GM18505 (cell line): ENCODE measurements around the gene FAM107A.

Experiments used
- ATAC-seq: cut with Tn5 transposase; IDR thresholded peaks from one replicate; pipeline ENCODE4 v1.9.1; 2021; ENCODE audit not compliant: unreplicated experiment
- POLR2A ChIP-seq: IDR thresholded peaks from 4 replicates; pipeline ENCODE4 v1.6.1; 2011; ENCODE audit warnings: borderline replicate concordance; ENCODE audit not compliant: insufficient read depth, insufficient read length; ENCODE audit errors: extremely low read depth

FAM107A gene

GRCh38 chr3:58606693-58607092 is 29.5 kb upstream of the FAM107A start:
- TF ChIP-seq POLR2A, result no peak
- ATAC-seq, result no peak

GRCh38 chr3:58604031-58604430 is 26.8 kb upstream of the FAM107A start:
- no peak for TF ChIP-seq POLR2A
- no peak for ATAC-seq

- ATAC-seq, result no peak
- TF ChIP-seq POLR2A, result no peak
These were observed 26.4 kb upstream of the FAM107A start for GRCh38 chr3:58603606-58604005.

- no peak for TF ChIP-seq POLR2A
- ATAC-seq, result no peak
These were observed 20.6 kb upstream of the FAM107A start for GRCh38 chr3:58597770-58598310.

GRCh38 chr3:58596834-58597518 is 19.8 kb upstream of the FAM107A start:
- no peak for TF ChIP-seq POLR2A

GRCh38 chr3:58594117-58594516 is 16.9 kb upstream of the FAM107A start:
- ATAC-seq, result no peak

More at GRCh38 chr3:58596834-58597518, 19.8 kb upstream of the FAM107A start:
- no peak for ATAC-seq

GRCh38 chr3:58591517-58592510 is 14.6 kb upstream of the FAM107A start:
- no peak for TF ChIP-seq POLR2A
- no peak for ATAC-seq

More at GRCh38 chr3:58594117-58594516, 16.9 kb upstream of the FAM107A start:
- no peak for TF ChIP-seq POLR2A

- no peak for TF ChIP-seq POLR2A
- no peak for ATAC-seq
These were observed 10.9 kb upstream of the FAM107A start for GRCh38 chr3:58588030-58588614.

- ATAC-seq, result no peak
- no peak for TF ChIP-seq POLR2A
These were observed 9.6 kb upstream of the FAM107A start for GRCh38 chr3:58586776-58587192.

GRCh38 chr3:58585994-58586393 is 8.8 kb upstream of the FAM107A start:
- no peak for ATAC-seq
- no peak for TF ChIP-seq POLR2A

GRCh38 chr3:58585005-58585786 is 8.0 kb upstream of the FAM107A start:
- peak; percentile 98 for ATAC-seq
- TF ChIP-seq POLR2A, result no peak

GRCh38 chr3:58584690-58585004 is 7.5 kb upstream of the FAM107A start:
- TF ChIP-seq POLR2A, result no peak
- no peak for ATAC-seq
